ENCODE results near the gene BAG3. TPM values are rescaled to one million over a fixed set of nuclear protein-coding genes. Genes with fewer than 3 reads are reported as not detected.

The BAG3 gene
- total RNA-seq, 1 donor from 2014 or later = 88.0 TPM

GRCh38 chr10:119673271-119673670 is 22.1 kb downstream of the BAG3 start:
- no peak overlapping the region for H3K27ac ChIP-seq

GRCh38 chr10:119675483-119676170 is 24.4 kb downstream of the BAG3 start:
- Histone ChIP-seq H3K27me3 (no peaks in the 10 kb centered on the region), H3K9me3 (no peaks in the 10 kb centered on the region), H3K4me1 (peaks cover 7 to 26% of the 10 kb centered on the region in 2 donors), H3K27ac (no peak overlapping the region), H3K36me3 (peaks cover 59 to 69% of the 10 kb centered on the region in 2 donors), H3K4me3 (no peak overlapping the region)
- no peak for DNase-seq (ENCODE audit: low spot score in 2 of 2)
- no peak for TF ChIP-seq CTCF (IDR thresholded peaks at IDR 0.05)
- intact Hi-C loops (cut with DNase I) = loop anchor here (5.0 kb wide), 1 partner anchor 223 kb away; no protein-coding TSS in a partner anchor

More at GRCh38 chr10:119673271-119673670, 22.1 kb downstream of the BAG3 start:
- Histone ChIP-seq H3K9me3 (no peaks in the 10 kb centered on the region), H3K4me1 (peaks cover 3 to 15% of the 10 kb centered on the region in 2 donors), H3K27me3 (no peaks in the 10 kb centered on the region), H3K36me3 (peaks cover 69 to 80% of the 10 kb centered on the region in 2 donors), H3K4me3 (no peak overlapping the region)
- no peak for TF ChIP-seq CTCF (IDR thresholded peaks at IDR 0.05)
- DNase-seq (ENCODE audit: low spot score in 2 of 2) = no peak
- intact Hi-C loops (cut with DNase I) = no loop called here

GRCh38 chr10:119677126-119677525 is 25.9 kb downstream of the BAG3 start:
- H3K27ac ChIP-seq = peak overlapping the region in 1 of 2 donors; percentile 10
- H3K4me1 ChIP-seq = peaks cover 16 to 38% of the 10 kb centered on the region in 2 donors
- H3K36me3 ChIP-seq = peaks cover 44 to 54% of the 10 kb centered on the region in 2 donors
- DNase-seq (ENCODE audit: low spot score in 2 of 2) = no peak
- intact Hi-C loops (cut with DNase I) = loop anchor here (5.0 kb wide), 1 partner anchor 225 kb away; no protein-coding TSS in a partner anchor
- no peaks in the 10 kb centered on the region for H3K27me3 ChIP-seq
- no peaks in the 10 kb centered on the region for H3K9me3 ChIP-seq
- H3K4me3 ChIP-seq = no peak overlapping the region
- TF ChIP-seq CTCF (IDR thresholded peaks at IDR 0.05) = no peak

- no peak for TF ChIP-seq CTCF (IDR thresholded peaks at IDR 0.05)
- no peak for DNase-seq (ENCODE audit: low spot score in 2 of 2)
- no peaks in the 10 kb centered on the region for H3K9me3 ChIP-seq
- peak overlapping the region; percentile 85 to 86 for H3K27ac ChIP-seq
- peaks cover 16 to 41% of the 10 kb centered on the region in 2 donors for H3K4me1 ChIP-seq
- H3K27me3 ChIP-seq = no peaks in the 10 kb centered on the region
- H3K36me3 ChIP-seq = peaks cover 34 to 44% of the 10 kb centered on the region in 2 donors
- intact Hi-C loops (cut with DNase I) = loop anchor here (2.0 to 5.0 kb wide), 2 partner anchors 27 to 226 kb away; partner anchors contain the start of gene BAG3
- H3K4me3 ChIP-seq = no peak overlapping the region
Measured at GRCh38 chr10:119677904-119678755, 26.9 kb downstream of the BAG3 start.

DNA sequence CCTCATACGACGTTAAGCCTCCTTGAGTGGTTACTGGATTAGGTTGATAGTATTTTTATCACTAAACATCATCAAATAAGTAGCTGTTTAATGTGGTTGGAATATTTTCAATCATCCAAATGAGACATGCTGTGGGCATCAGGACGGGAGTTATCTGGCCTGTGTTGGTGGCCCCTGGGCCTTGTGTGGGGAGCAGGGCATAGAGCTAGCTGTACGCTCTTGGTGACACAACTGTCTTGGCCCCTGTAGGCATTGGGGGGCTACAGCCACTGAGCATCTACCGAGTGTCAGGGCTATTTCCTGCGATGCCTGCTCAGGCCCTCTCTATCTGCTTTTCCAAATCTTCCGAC is 28.3 kb downstream of the BAG3 start:
- peaks cover 16 to 41% of the 10 kb centered on the region in 2 donors for H3K4me1 ChIP-seq
- no peak for DNase-seq (ENCODE audit: low spot score in 2 of 2)
- H3K36me3 ChIP-seq = peaks cover 23 to 31% of the 10 kb centered on the region in 2 donors
- H3K4me3 ChIP-seq = no peak overlapping the region
- TF ChIP-seq CTCF (IDR thresholded peaks at IDR 0.05) = no peak
- H3K27ac ChIP-seq = peak overlapping the region; percentile 84 to 89
- intact Hi-C loops (cut with DNase I) = loop anchor here (2.0 to 5.0 kb wide), 2 partner anchors 29 to 227 kb away; partner anchors contain the start of gene BAG3
- H3K27me3 ChIP-seq = no peaks in the 10 kb centered on the region
- no peaks in the 10 kb centered on the region for H3K9me3 ChIP-seq

Measured in ascending aorta (tissue), 2 donors.